Loucy (cell line): Measurements from ENCODE around the gene ITPKB.

Experiments
- EZH2phosphoT487 ChIP-seq: fragments of 200-600 bp; IDR thresholded peaks from 2 replicates; pipeline ENCODE4 v1.6.1; 2018; ENCODE audit warnings: antibody characterized with exemption, mild to moderate bottlenecking, moderate library complexity, borderline replicate concordance
- TF ChIP-seq, protein P1 (sequence below): fragments of 200-600 bp; sonication (generic); conservative IDR thresholded peaks from 2 replicates; pipeline ENCODE4 v1.5.1; 2014; ENCODE audit warnings: mild to moderate bottlenecking, antibody characterized with exemption, low read length

DNA sequence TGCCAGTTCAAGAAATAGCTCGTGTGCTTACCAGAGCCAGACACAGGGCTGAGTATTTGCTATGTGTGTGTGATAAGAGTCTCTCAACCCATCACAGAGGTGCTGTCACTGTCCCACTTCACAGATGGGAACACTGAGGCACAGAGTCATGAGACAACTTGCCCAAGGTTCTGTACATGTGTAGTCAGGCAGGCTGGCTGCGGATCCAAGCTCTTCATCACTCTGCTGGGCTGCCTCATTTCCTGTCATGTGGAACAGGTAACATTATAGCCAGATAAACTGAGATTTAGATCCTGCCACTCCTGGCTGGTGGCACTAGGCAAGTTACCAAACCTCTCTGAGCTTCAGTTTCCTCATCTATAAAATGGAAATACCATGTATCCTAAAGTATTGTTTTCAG, 77.8 kb downstream of the ITPKB start:
- TF ChIP-seq, protein P1, sequence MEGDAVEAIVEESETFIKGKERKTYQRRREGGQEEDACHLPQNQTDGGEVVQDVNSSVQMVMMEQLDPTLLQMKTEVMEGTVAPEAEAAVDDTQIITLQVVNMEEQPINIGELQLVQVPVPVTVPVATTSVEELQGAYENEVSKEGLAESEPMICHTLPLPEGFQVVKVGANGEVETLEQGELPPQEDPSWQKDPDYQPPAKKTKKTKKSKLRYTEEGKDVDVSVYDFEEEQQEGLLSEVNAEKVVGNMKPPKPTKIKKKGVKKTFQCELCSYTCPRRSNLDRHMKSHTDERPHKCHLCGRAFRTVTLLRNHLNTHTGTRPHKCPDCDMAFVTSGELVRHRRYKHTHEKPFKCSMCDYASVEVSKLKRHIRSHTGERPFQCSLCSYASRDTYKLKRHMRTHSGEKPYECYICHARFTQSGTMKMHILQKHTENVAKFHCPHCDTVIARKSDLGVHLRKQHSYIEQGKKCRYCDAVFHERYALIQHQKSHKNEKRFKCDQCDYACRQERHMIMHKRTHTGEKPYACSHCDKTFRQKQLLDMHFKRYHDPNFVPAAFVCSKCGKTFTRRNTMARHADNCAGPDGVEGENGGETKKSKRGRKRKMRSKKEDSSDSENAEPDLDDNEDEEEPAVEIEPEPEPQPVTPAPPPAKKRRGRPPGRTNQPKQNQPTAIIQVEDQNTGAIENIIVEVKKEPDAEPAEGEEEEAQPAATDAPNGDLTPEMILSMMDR: no peak
- TF ChIP-seq EZH2phosphoT487: no peak
